Suprapubic skin (tissue), 3 donors: Measurements from ENCODE around the gene SH2D2A.

Experiments
- POLR2A ChIP-seq, 2 donors: fragments of 450-650 bp; IDR thresholded peaks; one replicate each; pipeline ENCODE4 v1.6.1; 2017; ENCODE audit warnings: antibody characterized with exemption in 2 of 2, mild to moderate bottlenecking in 2 of 2, moderate library complexity in 2 of 2
- TF ChIP-seq, protein P1 (sequence below), 2 donors: fragments of 200-600 bp in 1 of 2; fragments of 450-650 bp in 1 of 2; sonication (generic) in 1 of 2; IDR thresholded peaks; one replicate each; pipeline ENCODE4 v1.5.1; 2016 to 2019; ENCODE audit warnings: antibody characterized with exemption in 2 of 2, mild to moderate bottlenecking in 1 of 2, moderate library complexity in 1 of 2

DNA sequence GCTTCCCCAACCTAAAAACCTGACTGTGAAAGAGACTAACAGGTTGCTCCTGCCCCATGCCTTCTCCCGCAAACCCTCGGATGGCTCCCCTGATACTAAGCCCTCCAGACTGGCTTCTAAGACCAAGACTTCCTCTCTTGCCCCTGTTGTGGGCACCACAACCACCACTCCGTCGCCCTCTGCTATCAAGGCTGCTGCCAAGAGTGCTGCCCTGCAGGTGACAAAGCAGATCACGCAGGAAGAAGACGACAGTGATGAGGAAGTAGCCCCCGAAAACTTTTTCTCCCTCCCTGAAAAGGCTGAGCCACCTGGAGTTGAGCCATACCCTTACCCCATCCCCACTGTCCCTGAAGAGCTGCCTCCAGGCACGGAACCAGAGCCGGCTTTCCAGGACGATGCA lies 30.0 kb downstream of the SH2D2A start:
- TF ChIP-seq, protein P1, sequence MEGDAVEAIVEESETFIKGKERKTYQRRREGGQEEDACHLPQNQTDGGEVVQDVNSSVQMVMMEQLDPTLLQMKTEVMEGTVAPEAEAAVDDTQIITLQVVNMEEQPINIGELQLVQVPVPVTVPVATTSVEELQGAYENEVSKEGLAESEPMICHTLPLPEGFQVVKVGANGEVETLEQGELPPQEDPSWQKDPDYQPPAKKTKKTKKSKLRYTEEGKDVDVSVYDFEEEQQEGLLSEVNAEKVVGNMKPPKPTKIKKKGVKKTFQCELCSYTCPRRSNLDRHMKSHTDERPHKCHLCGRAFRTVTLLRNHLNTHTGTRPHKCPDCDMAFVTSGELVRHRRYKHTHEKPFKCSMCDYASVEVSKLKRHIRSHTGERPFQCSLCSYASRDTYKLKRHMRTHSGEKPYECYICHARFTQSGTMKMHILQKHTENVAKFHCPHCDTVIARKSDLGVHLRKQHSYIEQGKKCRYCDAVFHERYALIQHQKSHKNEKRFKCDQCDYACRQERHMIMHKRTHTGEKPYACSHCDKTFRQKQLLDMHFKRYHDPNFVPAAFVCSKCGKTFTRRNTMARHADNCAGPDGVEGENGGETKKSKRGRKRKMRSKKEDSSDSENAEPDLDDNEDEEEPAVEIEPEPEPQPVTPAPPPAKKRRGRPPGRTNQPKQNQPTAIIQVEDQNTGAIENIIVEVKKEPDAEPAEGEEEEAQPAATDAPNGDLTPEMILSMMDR (IDR thresholded peaks at IDR 0.05), result no peak
- TF ChIP-seq POLR2A (IDR thresholded peaks at IDR 0.05), result no peak
